Measurements from ENCODE around the gene VAMP4.

The VAMP4 gene

DNA sequence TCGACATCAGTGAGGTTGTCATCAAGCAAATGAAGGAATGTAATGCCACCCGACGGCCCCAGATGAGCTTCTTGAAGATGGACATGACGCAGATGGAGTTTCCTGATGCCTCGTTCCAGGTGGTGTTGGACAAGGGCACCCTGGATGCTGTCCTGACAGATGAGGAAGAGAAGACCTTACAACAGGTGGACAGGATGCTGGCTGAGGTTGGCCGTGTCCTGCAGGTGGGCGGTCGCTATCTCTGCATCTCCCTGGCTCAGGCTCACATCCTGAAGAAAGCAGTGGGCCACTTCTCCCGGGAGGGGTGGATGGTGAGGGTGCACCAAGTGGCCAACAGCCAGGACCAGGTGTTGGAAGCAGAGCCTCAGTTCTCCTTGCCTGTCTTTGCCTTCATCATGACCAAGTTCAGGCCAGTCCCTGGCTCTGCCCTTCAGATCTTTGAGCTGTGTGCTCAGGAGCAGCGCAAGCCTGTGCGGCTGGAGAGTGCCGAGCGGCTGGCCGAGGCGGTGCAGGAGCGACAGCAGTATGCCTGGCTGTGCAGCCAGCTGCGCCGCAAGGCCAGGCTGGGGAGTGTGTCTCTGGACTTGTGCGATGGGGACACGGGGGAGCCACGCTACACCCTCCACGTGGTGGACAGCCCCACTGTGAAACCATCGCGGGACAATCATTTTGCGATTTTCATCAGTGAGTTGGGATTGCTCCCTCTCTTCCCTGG lies 42.1 kb upstream of the VAMP4 start:
- no peaks in the 10 kb centered on the region for H3K9me3 ChIP-seq (ENCODE audit: low read depth, low read length)
- no peak overlapping the region for H3K27ac ChIP-seq
- H3K9ac ChIP-seq (ENCODE audit: insufficient read length), result no peak overlapping the region
- TF ChIP-seq EZH2 (IDR thresholded peaks at IDR 0.05) (no peak), POLR2AphosphoS5 (IDR thresholded peaks at IDR 0.05; ENCODE audit: borderline replicate concordance, low read depth, low read length) (no peak), FOXP2 (optimal IDR thresholded peaks at IDR 0.05; ENCODE audit: control extremely low read depth, extremely low read length, insufficient read depth) (no peak)
- peaks cover 42% of the 10 kb centered on the region for H3K36me3 ChIP-seq (ENCODE audit: insufficient read depth, low read length)
- DNase-seq (ENCODE audit: low read depth, low spot score), result no peak
- H3K4me3 ChIP-seq, result no peak overlapping the region

DNA sequence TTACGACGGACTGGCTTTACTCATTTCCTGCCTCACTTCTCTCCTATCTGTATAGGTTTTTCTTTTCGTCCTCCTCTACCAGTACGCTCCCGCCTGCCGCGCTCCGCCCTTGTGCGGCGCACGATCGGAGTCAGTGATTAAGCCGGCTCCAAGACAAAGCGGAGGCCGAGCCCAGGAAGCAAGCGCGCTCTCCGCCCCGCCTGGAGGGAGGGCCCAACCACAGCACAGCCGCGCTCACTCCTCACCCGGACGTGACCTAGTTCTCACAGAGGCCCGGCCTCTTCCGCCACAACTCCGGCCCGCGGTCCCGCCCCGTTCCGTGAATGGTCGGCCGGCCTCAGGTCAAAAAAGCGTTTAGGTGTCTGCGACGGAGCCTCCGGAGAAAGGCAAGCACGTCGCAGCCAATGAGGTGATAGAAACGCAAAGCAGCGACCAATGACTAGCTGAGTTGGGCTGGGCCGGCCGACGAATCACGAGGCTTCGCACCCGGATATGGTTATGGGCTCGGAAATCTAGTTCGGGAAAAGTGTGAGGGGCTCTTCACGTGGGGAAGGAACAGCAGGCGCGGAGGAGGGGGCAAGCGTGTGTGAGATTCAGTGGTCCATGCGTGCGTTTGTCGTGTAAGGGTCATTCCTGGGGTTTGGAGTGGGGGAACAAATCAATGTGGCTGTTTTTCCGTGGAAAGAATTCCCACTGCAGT lies 39.5 kb upstream of the VAMP4 start, which contains the start of gene METTL13:
Gene METTL13, plus strand, starts transcription at position 485 of the 700 bp plus-strand sequence. CDS start 308 bp downstream, outside the sequence.
- peaks cover 16% of the 10 kb centered on the region for H3K36me3 ChIP-seq (ENCODE audit: insufficient read depth, low read length)

DNA sequence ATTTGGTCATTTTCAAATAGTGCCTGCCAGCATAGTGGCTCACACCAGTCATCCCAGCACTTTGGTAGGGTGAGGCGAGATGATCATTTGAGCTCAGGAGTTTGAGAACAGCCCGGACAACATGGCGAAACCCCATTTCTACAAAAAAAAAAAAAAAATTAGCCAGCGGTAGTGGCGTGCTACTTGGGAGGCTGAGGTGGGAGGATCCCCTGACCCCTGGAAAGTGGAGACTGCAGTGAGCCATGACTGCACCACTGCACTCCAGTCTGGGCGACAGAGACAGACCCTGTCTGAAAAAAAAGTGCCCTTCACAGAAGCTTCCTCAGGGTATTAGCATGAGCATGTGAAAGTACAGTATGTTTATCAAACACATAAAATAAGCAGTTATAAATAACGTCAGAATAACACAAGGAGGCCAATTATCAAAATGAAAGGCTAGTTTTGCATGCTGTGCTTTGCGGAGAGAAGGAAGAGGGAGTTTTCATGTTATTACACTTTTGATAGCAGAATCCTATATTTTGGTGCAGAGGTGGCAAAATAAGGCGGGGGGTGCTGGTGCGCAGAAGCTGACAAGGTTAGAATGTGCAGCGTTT lies 38.8 kb upstream of the VAMP4 start:
- no peak for TF ChIP-seq EZH2 (IDR thresholded peaks at IDR 0.05)
- TF ChIP-seq POLR2AphosphoS5 (IDR thresholded peaks at IDR 0.05; ENCODE audit: borderline replicate concordance, low read depth, low read length), result no peak
- TF ChIP-seq FOXP2 (optimal IDR thresholded peaks at IDR 0.05; ENCODE audit: control extremely low read depth, extremely low read length, insufficient read depth), result no peak
- peak; percentile 14 for DNase-seq (ENCODE audit: low read depth, low spot score)
- peak overlapping the region; percentile 87 for H3K27ac ChIP-seq
- peak overlapping the region; percentile 96 for H3K4me3 ChIP-seq
- H3K9ac ChIP-seq (ENCODE audit: insufficient read length), result peak overlapping the region; percentile 74
- peaks cover 10% of the 10 kb centered on the region for H3K36me3 ChIP-seq (ENCODE audit: insufficient read depth, low read length)
- no peaks in the 10 kb centered on the region for H3K9me3 ChIP-seq (ENCODE audit: low read depth, low read length)

More for the DNA sequence above, 39.5 kb upstream of the VAMP4 start, which contains the start of gene METTL13:
- TF ChIP-seq POLR2AphosphoS5 (IDR thresholded peaks at IDR 0.05; ENCODE audit: borderline replicate concordance, low read depth, low read length) (peak; percentile 84), EZH2 (IDR thresholded peaks at IDR 0.05) (no peak), FOXP2 (optimal IDR thresholded peaks at IDR 0.05; ENCODE audit: control extremely low read depth, extremely low read length, insufficient read depth) (peak; percentile 67)
- H3K27ac ChIP-seq, result peak within 1 kb of the TSS; percentile 87
- peak within 1 kb of the TSS; percentile 94 for H3K9ac ChIP-seq (ENCODE audit: insufficient read length)
- peak; percentile 86 for DNase-seq (ENCODE audit: low read depth, low spot score)
- no peaks in the 10 kb centered on the region for H3K9me3 ChIP-seq (ENCODE audit: low read depth, low read length)
- peak within 1 kb of the TSS; percentile 96 for H3K4me3 ChIP-seq

DNA sequence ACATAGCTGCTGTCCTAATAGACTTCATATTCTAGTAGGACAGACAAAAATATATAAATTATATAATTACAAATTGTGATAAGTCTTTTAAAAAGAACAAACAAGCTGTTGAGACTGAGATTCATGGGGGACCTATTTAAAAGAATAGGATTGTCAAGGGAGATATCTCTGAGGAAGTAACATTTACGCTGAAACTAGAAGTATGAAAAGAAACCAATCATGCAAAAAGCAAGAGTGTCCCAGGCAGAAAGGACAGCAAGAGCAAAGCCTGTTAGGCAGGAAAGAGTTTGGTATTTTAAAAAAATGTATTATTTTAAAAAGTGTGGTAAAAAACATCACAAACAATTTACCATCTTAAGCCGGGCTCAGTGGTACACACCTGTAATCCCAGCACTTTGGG lies 30.4 kb upstream of the VAMP4 start:
- no peak overlapping the region for H3K4me3 ChIP-seq
- no peak for DNase-seq (ENCODE audit: low read depth, low spot score)
- H3K36me3 ChIP-seq (ENCODE audit: insufficient read depth, low read length), result no peaks in the 10 kb centered on the region
- TF ChIP-seq FOXP2 (optimal IDR thresholded peaks at IDR 0.05; ENCODE audit: control extremely low read depth, extremely low read length, insufficient read depth), result no peak
- TF ChIP-seq POLR2AphosphoS5 (IDR thresholded peaks at IDR 0.05; ENCODE audit: borderline replicate concordance, low read depth, low read length), result no peak
- no peak for TF ChIP-seq EZH2 (IDR thresholded peaks at IDR 0.05)
- no peaks in the 10 kb centered on the region for H3K9me3 ChIP-seq (ENCODE audit: low read depth, low read length)
- H3K27ac ChIP-seq, result no peak overlapping the region
- no peak overlapping the region for H3K9ac ChIP-seq (ENCODE audit: insufficient read length)

DNA sequence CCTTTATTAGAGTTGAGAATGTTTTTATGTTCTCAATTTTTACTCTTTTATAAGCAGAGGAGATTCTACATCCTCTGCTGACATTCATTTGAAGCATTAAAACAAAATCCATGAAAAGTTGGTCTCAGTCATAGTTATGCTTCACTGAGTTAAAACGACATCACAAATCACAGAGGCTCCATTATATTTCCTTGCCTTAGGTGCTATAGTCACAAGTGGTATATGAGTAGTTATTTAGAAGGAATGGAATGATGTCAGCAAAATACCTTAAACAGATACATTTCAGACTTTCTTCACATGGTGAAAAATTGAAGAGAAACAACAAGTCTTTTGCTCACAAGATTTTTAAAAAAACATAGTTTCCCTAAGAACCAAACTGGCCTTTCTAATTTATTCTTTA lies 27.9 kb upstream of the VAMP4 start:
- H3K36me3 ChIP-seq (ENCODE audit: insufficient read depth, low read length), result no peaks in the 10 kb centered on the region
- TF ChIP-seq POLR2AphosphoS5 (IDR thresholded peaks at IDR 0.05; ENCODE audit: borderline replicate concordance, low read depth, low read length) (no peak), EZH2 (IDR thresholded peaks at IDR 0.05) (no peak), FOXP2 (optimal IDR thresholded peaks at IDR 0.05; ENCODE audit: control extremely low read depth, extremely low read length, insufficient read depth) (no peak)
- H3K27ac ChIP-seq, result no peak overlapping the region
- H3K9ac ChIP-seq (ENCODE audit: insufficient read length), result no peak overlapping the region
- DNase-seq (ENCODE audit: low read depth, low spot score), result no peak
- no peak overlapping the region for H3K4me3 ChIP-seq
- no peaks in the 10 kb centered on the region for H3K9me3 ChIP-seq (ENCODE audit: low read depth, low read length)

DNA sequence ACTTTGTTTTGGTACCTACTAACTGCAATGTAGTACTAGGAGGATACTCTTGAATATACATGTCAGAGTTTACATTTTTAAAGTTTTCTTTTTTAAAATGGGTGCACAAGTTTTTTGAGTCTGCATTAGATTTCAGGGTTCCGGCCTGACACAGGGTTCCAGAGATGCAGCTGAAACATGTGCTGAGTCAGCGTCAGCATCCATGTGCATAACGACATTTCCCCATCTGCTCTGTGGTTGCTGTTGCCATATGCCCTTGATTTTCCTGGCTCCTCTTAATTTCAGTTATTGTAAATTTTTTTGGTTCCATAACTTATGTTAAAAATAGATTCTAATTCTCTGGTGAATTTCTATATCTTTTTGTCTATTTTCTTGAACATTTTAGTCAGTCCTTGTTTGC lies 27.3 kb upstream of the VAMP4 start:
- Histone ChIP-seq H3K27ac (no peak overlapping the region), H3K36me3 (ENCODE audit: insufficient read depth, low read length) (no peaks in the 10 kb centered on the region), H3K9ac (ENCODE audit: insufficient read length) (no peak overlapping the region), H3K4me3 (no peak overlapping the region), H3K9me3 (ENCODE audit: low read depth, low read length) (no peaks in the 10 kb centered on the region)
- no peak for TF ChIP-seq EZH2 (IDR thresholded peaks at IDR 0.05)
- TF ChIP-seq FOXP2 (optimal IDR thresholded peaks at IDR 0.05; ENCODE audit: control extremely low read depth, extremely low read length, insufficient read depth), result no peak
- TF ChIP-seq POLR2AphosphoS5 (IDR thresholded peaks at IDR 0.05; ENCODE audit: borderline replicate concordance, low read depth, low read length), result no peak
- DNase-seq (ENCODE audit: low read depth, low spot score), result no peak

DNA sequence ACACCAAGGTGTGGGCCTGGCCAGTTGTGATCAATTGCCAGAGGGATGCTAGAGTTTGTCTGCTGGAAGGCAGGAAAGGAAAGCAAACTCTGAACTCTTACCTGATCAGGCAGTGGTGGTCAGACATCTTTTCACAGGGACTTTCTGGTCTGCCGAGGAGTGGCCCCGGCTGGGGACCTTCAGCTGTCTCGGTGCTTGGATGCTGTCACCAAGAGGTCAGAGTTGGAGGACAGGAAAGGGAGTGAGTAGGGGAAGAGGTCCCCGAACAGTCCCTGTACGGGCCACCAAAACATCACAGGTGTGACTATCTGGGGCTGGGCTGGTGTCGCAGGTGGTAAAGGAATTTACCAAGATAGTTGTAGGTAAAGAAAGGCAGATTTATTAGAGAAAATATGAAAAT lies 21.9 kb upstream of the VAMP4 start:
- H3K9me3 ChIP-seq (ENCODE audit: low read depth, low read length), result no peaks in the 10 kb centered on the region
- H3K27ac ChIP-seq, result no peak overlapping the region
- no peak overlapping the region for H3K9ac ChIP-seq (ENCODE audit: insufficient read length)
- no peaks in the 10 kb centered on the region for H3K36me3 ChIP-seq (ENCODE audit: insufficient read depth, low read length)
- no peak for TF ChIP-seq EZH2 (IDR thresholded peaks at IDR 0.05)
- TF ChIP-seq FOXP2 (optimal IDR thresholded peaks at IDR 0.05; ENCODE audit: control extremely low read depth, extremely low read length, insufficient read depth), result no peak
- TF ChIP-seq POLR2AphosphoS5 (IDR thresholded peaks at IDR 0.05; ENCODE audit: borderline replicate concordance, low read depth, low read length), result no peak
- no peak overlapping the region for H3K4me3 ChIP-seq
- DNase-seq (ENCODE audit: low read depth, low spot score), result no peak

DNA sequence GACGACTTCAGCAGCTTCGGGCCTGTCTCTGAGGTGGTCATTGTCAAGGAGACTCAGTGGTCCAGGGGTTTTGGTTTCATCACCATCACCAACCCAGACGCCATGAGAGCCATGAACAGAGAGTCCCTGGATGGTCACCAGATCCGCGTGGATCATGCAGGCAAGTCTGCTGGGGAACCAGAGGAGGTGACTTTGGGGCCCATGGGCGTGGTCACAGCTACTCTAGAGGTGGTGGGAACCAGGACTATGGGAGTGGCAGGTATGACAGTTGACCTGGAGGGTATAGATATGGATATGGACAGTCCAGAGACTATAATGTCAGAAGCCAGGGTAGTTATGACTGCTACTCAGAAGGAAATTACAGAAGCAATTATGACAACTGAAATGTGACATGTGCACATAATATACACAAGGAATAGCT lies 20.3 kb upstream of the VAMP4 start:
- Histone ChIP-seq H3K9ac (ENCODE audit: insufficient read length) (no peak overlapping the region), H3K4me3 (no peak overlapping the region), H3K9me3 (ENCODE audit: low read depth, low read length) (no peaks in the 10 kb centered on the region), H3K27ac (no peak overlapping the region), H3K36me3 (ENCODE audit: insufficient read depth, low read length) (no peaks in the 10 kb centered on the region)
- DNase-seq (ENCODE audit: low read depth, low spot score), result no peak
- TF ChIP-seq FOXP2 (optimal IDR thresholded peaks at IDR 0.05; ENCODE audit: control extremely low read depth, extremely low read length, insufficient read depth), result no peak
- no peak for TF ChIP-seq POLR2AphosphoS5 (IDR thresholded peaks at IDR 0.05; ENCODE audit: borderline replicate concordance, low read depth, low read length)
- no peak for TF ChIP-seq EZH2 (IDR thresholded peaks at IDR 0.05)

All from SK-N-MC (cell line).